PC-9 (cell line): Measurements from ENCODE around the gene BSPRY.

Experiments
- CTCF ChIP-seq: fragments of 200-600 bp; sonication (generic); conservative IDR thresholded peaks from 2 replicates; pipeline ENCODE4 v1.6.1; 2017; ENCODE audit warnings: mixed run types, antibody characterized with exemption, mild to moderate bottlenecking, moderate library complexity
- EZH2 ChIP-seq: fragments of 200-600 bp; sonication (generic); IDR thresholded peaks from 2 replicates; pipeline ENCODE4 v1.8.0; 2017; ENCODE audit warnings: antibody characterized with exemption, low read depth

- TF ChIP-seq CTCF (no peak), EZH2 (no peak)
Measured at GRCh38 chr9:113373256-113373655, 23.9 kb downstream of the BSPRY start.
